ENCODE results near the gene KIF12.
"Not testable (repeated sequence)": the region's sequence is repeated elsewhere in the genome, so short reads cannot be mapped to it uniquely, and the experiment has no call there.

The KIF12 gene

DNA sequence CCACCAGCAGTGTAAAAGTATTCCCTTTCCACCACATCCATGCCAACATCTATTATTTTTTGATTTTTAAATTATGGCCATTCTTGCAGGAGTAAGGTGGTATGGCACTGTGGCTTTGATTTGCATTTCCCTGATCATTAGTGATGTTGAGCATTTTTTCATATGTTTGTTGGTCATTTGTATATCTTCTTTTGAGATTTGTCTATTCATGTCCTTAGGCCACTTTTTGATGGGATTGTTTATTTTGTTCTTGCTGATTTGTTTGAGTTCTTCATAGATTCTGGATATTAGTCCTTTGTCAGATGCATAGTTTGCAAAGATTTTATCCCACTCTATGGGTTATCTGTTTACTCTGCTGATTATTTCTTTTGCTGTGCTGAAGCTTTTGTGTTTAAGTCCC is 55.4 kb downstream of the KIF12 start:
- H3K36me3 ChIP-seq (ENCODE audit: control insufficient read depth, insufficient read depth, low read length); H2BK15ac ChIP-seq (replicated peaks; ENCODE audit: low read depth); DNase-seq: not testable (repeated sequence)

More for the DNA sequence above, 55.4 kb downstream of the KIF12 start:
- H3K23ac ChIP-seq (ENCODE audit: low read length); H3K27me3 ChIP-seq (ENCODE audit: insufficient read depth, low read length, poor library complexity); H3K4me3 ChIP-seq (ENCODE audit: low read length); H3K4me1 ChIP-seq (ENCODE audit: control insufficient read depth, low read depth, low read length); H4K8ac ChIP-seq (ENCODE audit: low read depth, low read length); H3K27ac ChIP-seq (ENCODE audit: low read depth, low read length); H3K4ac ChIP-seq (ENCODE audit: low read depth, low read length); H2BK5ac ChIP-seq (ENCODE audit: low read length); H3K9ac ChIP-seq (ENCODE audit: low read length); H2BK120ac ChIP-seq (ENCODE audit: low read depth, low read length); H3K79me1 ChIP-seq (ENCODE audit: low read length); H4K5ac ChIP-seq (ENCODE audit: low read length); H3K18ac ChIP-seq (ENCODE audit: low read length); H3K56ac ChIP-seq (ENCODE audit: low read length); H3K79me2 ChIP-seq (ENCODE audit: control insufficient read depth, insufficient read depth, low read length); H2AK5ac ChIP-seq (ENCODE audit: low read length); H3K4me2 ChIP-seq (ENCODE audit: low read length): not testable (repeated sequence)

All from mesendoderm (in vitro differentiated cells).